Measurements from ENCODE around the gene SETMAR. TPM values are rescaled to one million over a fixed set of nuclear protein-coding genes. Genes with fewer than 3 reads are reported as not detected.

SETMAR gene
- total and polyA plus RNA-seq, 2 of the 4 experiments (the other 2 are of a cell fraction) = 12.7 to 18.1 TPM

DNA sequence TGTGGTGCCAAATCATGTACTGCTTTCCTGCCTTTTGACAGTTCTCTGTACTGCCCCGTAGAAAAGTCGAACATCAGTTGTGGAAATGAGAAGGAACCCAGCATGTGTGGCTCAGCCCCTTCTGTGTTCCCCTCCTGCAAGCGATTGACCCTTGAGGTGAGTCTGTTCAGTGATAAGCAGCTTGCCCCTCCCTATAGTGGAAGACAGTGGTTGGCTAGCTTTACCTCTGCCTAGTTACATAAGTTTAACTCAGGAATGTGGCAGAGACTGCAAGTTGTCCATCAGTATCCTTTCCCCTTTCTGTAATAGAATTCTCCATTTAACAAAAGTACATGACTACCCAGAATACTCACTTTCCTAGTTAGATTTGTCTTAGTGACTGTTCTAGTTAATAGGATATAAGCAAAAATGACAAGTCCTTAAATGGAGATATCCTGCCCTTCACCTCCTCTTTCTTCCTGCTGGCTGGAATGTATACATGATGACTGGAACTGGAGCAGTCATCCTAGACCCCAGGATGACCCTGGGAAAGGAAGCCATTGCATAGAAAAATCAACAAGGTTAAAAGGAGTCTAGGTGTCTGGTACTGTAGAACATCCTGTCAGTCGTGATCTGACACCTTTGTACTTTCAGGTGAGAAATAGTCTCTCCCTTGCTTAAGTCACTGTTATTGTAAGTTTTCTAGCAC lies 10.6 kb downstream of the SETMAR start:
- DNase-seq = peak; percentile 54
- Histone ChIP-seq H3K36me3 (ENCODE audit: control insufficient read depth, insufficient read depth, low read length) (peaks cover 9% of the 10 kb centered on the region), H3K56ac (ENCODE audit: extremely low read depth, insufficient read depth, low read length) (no peak overlapping the region), H2AFZ (replicated peaks; ENCODE audit: low read length, poor library complexity) (no peak overlapping the region), H3K9ac (ENCODE audit: low read depth, low read length) (no peak overlapping the region), H4K91ac (ENCODE audit: insufficient read depth, low read depth, low read length) (peak overlapping the region; percentile 46; the same call in 1 of the 2 replicates), H3K9me3 (ENCODE audit: control insufficient read depth, insufficient read depth, low read length) (no peaks in the 10 kb centered on the region), H3K4ac (ENCODE audit: low read depth, low read length) (no peak overlapping the region), H4K20me1 (ENCODE audit: insufficient read depth, low read length) (no peaks in the 10 kb centered on the region), H4K8ac (ENCODE audit: low read depth in 2 of 2, low read length in 2 of 2) (peak overlapping the region; percentile 39 to 59; a peak in 3 of 4 replicates), H3K27ac (ENCODE audit: insufficient read depth, low read length) (peak overlapping the region; percentile 10; the same call in 1 of the 2 replicates), H3K4me1 (ENCODE audit: control insufficient read depth, insufficient read depth, low read length) (peaks cover 7% of the 10 kb centered on the region), H2BK120ac (ENCODE audit: low read depth, low read length) (peak overlapping the region; percentile 10; the same call in 1 of the 2 replicates), H2BK15ac (ENCODE audit: low read depth, low read length) (0 out of 3 replicates have a peak overlapping the region, but pooled peaks have one; percentile 37), H3K18ac (ENCODE audit: low read depth, low read length) (peak overlapping the region; percentile 29; the same call in 1 of the 2 replicates), H3K4me2 (ENCODE audit: low read depth, low read length) (peak overlapping the region; percentile 5; the same call in 1 of the 2 replicates), H2BK5ac (ENCODE audit: low read depth, low read length, poor library complexity, severe bottlenecking) (peak overlapping the region; percentile 60), H4K5ac (ENCODE audit: low read depth, low read length) (peak overlapping the region; percentile 64; the same call in 1 of the 2 replicates), H3K27me3 (ENCODE audit: control insufficient read depth, insufficient read depth, low read length) (no peaks in the 10 kb centered on the region), H2BK20ac (ENCODE audit: low read depth, low read length) (no peak overlapping the region), H3K23ac (ENCODE audit: low read depth, low read length) (peak overlapping the region; percentile 60; the same call in 1 of the 2 replicates), H3K4me3 (ENCODE audit: insufficient read depth, low read depth, low read length) (no peak overlapping the region), H3K14ac (replicated peaks; ENCODE audit: low read depth, low read length) (peak overlapping the region; percentile 17), H2AK9ac (replicated peaks; ENCODE audit: low read depth, low read length, poor library complexity) (no peak overlapping the region), H2AK5ac (ENCODE audit: low read depth, low read length) (0 out of 2 replicates have a peak overlapping the region, but pooled peaks have one; percentile 26), H3K79me1 (ENCODE audit: low read depth in 1 of 2, low read length in 2 of 2) (0 out of 4 replicates have a peak, but pooled peaks cover 3 to 9% of the 10 kb centered on the region in 2 experiments), H3K9me1 (ENCODE audit: insufficient read depth, low read length) (no peaks in the 10 kb centered on the region; the same call in 1 of the 2 replicates)
- CTCF ChIA-PET = no interaction called here
- intact Hi-C loops (cut with micrococcal nuclease) (no loop called here), in situ Hi-C loops (cut with MboI; ENCODE audit: low sequenced_read_pairs) (loop anchor here (25.0 kb wide), 1 partner anchor 749 kb away; no protein-coding TSS in a partner anchor), dilution Hi-C loops (cut with HindIII; ENCODE audit: low sequenced_read_pairs, unreplicated experiment) (no loop called here)
- WGBS, 2 experiments (ENCODE audit: extremely low coverage in 2 of 2, insufficient read length in 1 of 2) = no CpG with 5 or more reads among the region's 4 CpGs
- TF ChIP-seq, protein P1, sequence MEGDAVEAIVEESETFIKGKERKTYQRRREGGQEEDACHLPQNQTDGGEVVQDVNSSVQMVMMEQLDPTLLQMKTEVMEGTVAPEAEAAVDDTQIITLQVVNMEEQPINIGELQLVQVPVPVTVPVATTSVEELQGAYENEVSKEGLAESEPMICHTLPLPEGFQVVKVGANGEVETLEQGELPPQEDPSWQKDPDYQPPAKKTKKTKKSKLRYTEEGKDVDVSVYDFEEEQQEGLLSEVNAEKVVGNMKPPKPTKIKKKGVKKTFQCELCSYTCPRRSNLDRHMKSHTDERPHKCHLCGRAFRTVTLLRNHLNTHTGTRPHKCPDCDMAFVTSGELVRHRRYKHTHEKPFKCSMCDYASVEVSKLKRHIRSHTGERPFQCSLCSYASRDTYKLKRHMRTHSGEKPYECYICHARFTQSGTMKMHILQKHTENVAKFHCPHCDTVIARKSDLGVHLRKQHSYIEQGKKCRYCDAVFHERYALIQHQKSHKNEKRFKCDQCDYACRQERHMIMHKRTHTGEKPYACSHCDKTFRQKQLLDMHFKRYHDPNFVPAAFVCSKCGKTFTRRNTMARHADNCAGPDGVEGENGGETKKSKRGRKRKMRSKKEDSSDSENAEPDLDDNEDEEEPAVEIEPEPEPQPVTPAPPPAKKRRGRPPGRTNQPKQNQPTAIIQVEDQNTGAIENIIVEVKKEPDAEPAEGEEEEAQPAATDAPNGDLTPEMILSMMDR (conservative IDR thresholded peaks at IDR 0.05; ENCODE audit: low read depth, low read length) = 0 out of 2 replicates have a peak, but pooled peaks have one; percentile 9
- no peak for TF ChIP-seq SMC3 (IDR thresholded peaks at IDR 0.05; ENCODE audit: low read depth, low read length)
- BruUV-seq (replicated peaks) = no TSS peak
- POLR2A ChIA-PET (ENCODE audit: unreplicated experiment) = no interaction called here
- peak; percentile 77 for ATAC-seq (ENCODE audit: low read depth)

Measured in IMR-90 (cell line).